Psoas muscle (tissue), 8 donors: ENCODE results near the gene IFITM2. TPM values are rescaled to one million over a fixed set of nuclear protein-coding genes. Genes with fewer than 3 reads are reported as not detected.

Experiments used
- ATAC-seq, 4 donors: fragments of 200-7000 bp; cut with Tn5 transposase; one replicate each; pipeline ENCODE4 v1.9.1; 2020; ENCODE audit warnings: moderate library complexity in 3 of 4, mild to moderate bottlenecking in 2 of 4
- DNase-seq, 2 donors: peaks; one replicate each; pipeline ENCODE4 v3.0.0-alpha.2; 2020
- H3K27ac ChIP-seq: fragments of 200-600 bp; one replicate; pipeline ENCODE4 v1.8.0; 2022
- H3K27me3 ChIP-seq, 3 donors: fragments of 200-600 bp in 1 of 3; one replicate each; pipeline versions ENCODE4 v1.6.1 to v1.8.0; 2013 to 2022; ENCODE audit warnings: low read length in 2 of 3, mild to moderate bottlenecking in 2 of 3, moderate library complexity in 1 of 3; ENCODE audit not compliant: insufficient read depth in 3 of 3
- H3K36me3 ChIP-seq, 2 donors: fragments of 200-600 bp in 1 of 2; one replicate each; pipeline versions ENCODE4 v1.6.1 to v1.8.0; 2013 to 2022; ENCODE audit warnings: low read depth in 1 of 2, mild to moderate bottlenecking in 1 of 2, moderate library complexity in 1 of 2; ENCODE audit not compliant: insufficient read depth in 1 of 2
- H3K4me1 ChIP-seq: fragments of 200-600 bp; one replicate; pipeline ENCODE4 v1.8.0; 2022
- H3K4me3 ChIP-seq: fragments of 200-600 bp; one replicate; pipeline ENCODE4 v1.8.0; 2022; ENCODE audit warnings: mild to moderate bottlenecking
- H3K9me3 ChIP-seq: fragments of 200-600 bp; one replicate; pipeline ENCODE4 v1.8.0; 2022
- WGBS, 3 donors: extraction: QIAGEN DNeasy Blood & Tissue Kit; methylation state at CpG; one replicate each; pipeline versions ENCODE4 v1.1.6 to v1.1.7; 2013; 5-methylcytosine and 5-hydroxymethylcytosine counted together
- intact Hi-C, 2 donors: fragments of 100-400 bp; cut with DNase I; formaldehyde crosslinking; loops; one replicate each; pipeline versions ENCODE4 v1.11.0 to v1.14.2; 2022
- polyA plus RNA-seq, 3 donors: library from polyadenylated mRNA; stranded (reverse); fragments of 200-250 nt; gene quantifications; one replicate each; pipeline ENCODE4 v1.2.3, GENCODE V29; 2013
- total RNA-seq, 4 donors: library from RNA; stranded (reverse); fragmentation: NEBNext Ultra II Directional in 2 of 4; extraction: Animal tissue kit (Norgen Biotek cat#: 25700) in 2 of 4; gene quantifications; one replicate each; pipeline versions ENCODE4 v1.2.1 to v1.2.4, GENCODE V29; 2021 to 2023
- TF ChIP-seq, protein P1 (sequence below): fragments of 200-600 bp; IDR thresholded peaks from one replicate; pipeline ENCODE4 v1.8.0; 2022; ENCODE audit warnings: antibody characterized with exemption
- donor health status: healthy with polysubstance abuse.
- donor health status: DM: no; HTN: no; CAD: no; lungs with moderate emphysema.
- donor health status: Bipolar disorder and iron deficiency.
- donor health status: healthy.
- donor health status: DM: yes; HTN: yes; CAD: no.
- donor health status: DM: no; HTN: no; CAD: no.
- donor health status: DM: no; HTN: no; CAD: no.
- donor health status: DM: yes; HTN: yes; CAD: no.

Gene IFITM2
- total and polyA plus RNA-seq, 7 donors, result 109 to 371 (median 138) TPM

DNA sequence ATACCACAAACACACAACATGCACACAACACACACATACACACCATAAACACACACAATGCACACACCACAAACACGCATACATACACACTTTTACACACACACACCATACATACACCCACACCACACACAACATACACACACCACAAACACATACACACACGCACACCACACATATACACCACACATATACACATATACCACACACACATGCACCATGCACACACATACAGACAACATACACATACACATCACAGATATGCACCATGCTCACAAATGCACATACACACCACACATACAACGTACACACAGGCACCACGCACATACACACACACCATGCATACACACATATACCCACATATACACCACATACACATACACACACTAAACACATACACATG lies 50.0 kb downstream of the IFITM2 start:
- H3K9me3 ChIP-seq, result no peaks in the 10 kb centered on the region
- H3K4me3 ChIP-seq, result no peak overlapping the region
- ATAC-seq (no peak), DNase-seq (no peak)
- peaks cover 0 to 18% (median 3%) of the 10 kb centered on the region in 3 donors for H3K27me3 ChIP-seq
- 91 to 95% (median 93%) methylated on average over 4 of the region's 4 CpGs for WGBS, 3 donors
- H3K36me3 ChIP-seq, result no peaks in the 10 kb centered on the region
- H3K4me1 ChIP-seq, result peaks cover 23% of the 10 kb centered on the region
- TF ChIP-seq, protein P1, sequence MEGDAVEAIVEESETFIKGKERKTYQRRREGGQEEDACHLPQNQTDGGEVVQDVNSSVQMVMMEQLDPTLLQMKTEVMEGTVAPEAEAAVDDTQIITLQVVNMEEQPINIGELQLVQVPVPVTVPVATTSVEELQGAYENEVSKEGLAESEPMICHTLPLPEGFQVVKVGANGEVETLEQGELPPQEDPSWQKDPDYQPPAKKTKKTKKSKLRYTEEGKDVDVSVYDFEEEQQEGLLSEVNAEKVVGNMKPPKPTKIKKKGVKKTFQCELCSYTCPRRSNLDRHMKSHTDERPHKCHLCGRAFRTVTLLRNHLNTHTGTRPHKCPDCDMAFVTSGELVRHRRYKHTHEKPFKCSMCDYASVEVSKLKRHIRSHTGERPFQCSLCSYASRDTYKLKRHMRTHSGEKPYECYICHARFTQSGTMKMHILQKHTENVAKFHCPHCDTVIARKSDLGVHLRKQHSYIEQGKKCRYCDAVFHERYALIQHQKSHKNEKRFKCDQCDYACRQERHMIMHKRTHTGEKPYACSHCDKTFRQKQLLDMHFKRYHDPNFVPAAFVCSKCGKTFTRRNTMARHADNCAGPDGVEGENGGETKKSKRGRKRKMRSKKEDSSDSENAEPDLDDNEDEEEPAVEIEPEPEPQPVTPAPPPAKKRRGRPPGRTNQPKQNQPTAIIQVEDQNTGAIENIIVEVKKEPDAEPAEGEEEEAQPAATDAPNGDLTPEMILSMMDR, result no peak
- intact Hi-C loops, result no loop called here
- no peak overlapping the region for H3K27ac ChIP-seq

DNA sequence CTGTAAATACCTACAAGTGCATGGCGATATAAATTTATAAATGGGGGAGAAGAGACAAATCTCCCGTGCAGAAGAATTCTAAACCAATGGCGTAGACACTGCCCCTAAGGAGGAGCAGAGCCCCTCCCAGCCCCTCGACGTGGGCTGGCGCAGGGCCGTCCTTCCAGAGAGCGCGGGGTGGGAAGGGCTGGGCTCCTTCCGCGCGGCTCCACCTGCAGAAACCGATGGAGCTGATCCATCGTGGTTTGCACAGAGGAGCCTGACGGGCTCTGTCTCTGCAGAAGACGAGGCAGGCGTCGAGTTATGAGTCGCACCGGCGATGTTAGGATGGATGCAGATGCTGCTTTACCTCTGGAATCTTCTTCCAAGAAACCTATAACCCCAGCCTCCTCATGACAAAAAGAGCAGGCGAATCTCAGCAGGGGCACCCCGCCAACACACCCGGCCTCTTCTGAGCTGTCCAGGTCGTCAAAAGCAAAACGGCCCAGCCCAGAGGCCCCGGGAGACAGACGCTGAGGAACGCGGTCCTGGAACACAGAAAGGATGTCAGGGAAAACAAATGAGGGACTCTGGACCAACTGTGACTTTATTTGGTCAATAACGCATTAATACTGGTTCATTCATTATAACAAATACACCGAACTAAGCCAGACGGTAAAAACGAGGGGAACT lies 50.6 kb downstream of the IFITM2 start:
- Histone ChIP-seq H3K4me3 (no peak overlapping the region), H3K36me3 (no peaks in the 10 kb centered on the region), H3K4me1 (peaks cover 16% of the 10 kb centered on the region), H3K27me3 (peaks cover 0 to 18% (median 3%) of the 10 kb centered on the region in 3 donors), H3K9me3 (no peaks in the 10 kb centered on the region), H3K27ac (no peak overlapping the region)
- 25 to 57% (median 48%) methylated on average over 34 of the region's 34 CpGs for WGBS, 3 donors
- intact Hi-C loops, result no loop called here
- ATAC-seq (no peak), DNase-seq (no peak)
- TF ChIP-seq, protein P1, result no peak

Other genes starting within 250 kb of the IFITM2 start
- gene SCGB1C1, start 114.7 kb upstream of the IFITM2 start, total RNA-seq, result not detected
- gene SCGB1C1, start 114.7 kb upstream of the IFITM2 start, polyA plus RNA-seq, result not detected
- gene BET1L, start 100.4 kb upstream of the IFITM2 start, total RNA-seq, result 10 to 100 TPM; 11.8 to 27.7 (median 20.2) TPM
- 10 to 100 TPM; 12.1 to 19.9 (median 18.0) TPM for gene BET1L, start 100.4 kb upstream of the IFITM2 start, polyA plus RNA-seq
- gene RIC8A, start 100.1 kb upstream of the IFITM2 start, total RNA-seq, result 10 to 100 TPM; 34.4 to 54.8 (median 37.9) TPM
- gene RIC8A, start 100.1 kb upstream of the IFITM2 start, polyA plus RNA-seq, result 10 to 100 TPM; 30.2 to 66.9 (median 57.8) TPM
- gene SIRT3, start 71.5 kb upstream of the IFITM2 start, total RNA-seq, result 10 to 100 TPM; 15.0 to 23.2 (median 16.7) TPM
- 10 to 100 TPM; 10.4 to 14.7 (median 12.3) TPM for gene SIRT3, start 71.5 kb upstream of the IFITM2 start, polyA plus RNA-seq
- 100 to 1,000 TPM; 108 to 190 (median 149) TPM for gene PSMD13, start 70.8 kb upstream of the IFITM2 start, total RNA-seq
- gene PSMD13, start 70.8 kb upstream of the IFITM2 start, polyA plus RNA-seq, result 100 to 1,000 TPM; 171 to 265 (median 258) TPM
- under 1 TPM in 2 of 4 donors, not detected in 2; 0.10 to 0.17 TPM for gene NLRP6, start 29.4 kb upstream of the IFITM2 start, total RNA-seq
- gene NLRP6, start 29.4 kb upstream of the IFITM2 start, polyA plus RNA-seq, result under 1 TPM in 2 of 3 donors, not detected in 1; 0.03 to 0.04 TPM
- gene PGGHG, start 18.7 kb upstream of the IFITM2 start, total RNA-seq, result 1 to 10 TPM; 2.9 to 5.1 (median 3.9) TPM
- gene PGGHG, start 18.7 kb upstream of the IFITM2 start, polyA plus RNA-seq, result 1 to 10 TPM; 2.7 to 8.6 (median 4.0) TPM
- gene IFITM5, start 8.3 kb upstream of the IFITM2 start, total RNA-seq, result not detected
- not detected for gene IFITM5, start 8.3 kb upstream of the IFITM2 start, polyA plus RNA-seq
- 100 to 1,000 TPM in 1 of 4 donors, 10 to 100 TPM in 3; 44.0 to 105 (median 71.3) TPM for gene IFITM1, start 6.2 kb downstream of the IFITM2 start, total RNA-seq
- gene IFITM1, start 6.2 kb downstream of the IFITM2 start, polyA plus RNA-seq, result 100 to 1,000 TPM in 1 of 3 donors, 10 to 100 TPM in 2; 39.7 to 107 (median 69.7) TPM
- 100 to 1,000 TPM; 136 to 234 (median 202) TPM for gene IFITM3, start 13.0 kb downstream of the IFITM2 start, total RNA-seq
- gene IFITM3, start 13.0 kb downstream of the IFITM2 start, polyA plus RNA-seq, result 100 to 1,000 TPM; 186 to 557 (median 260) TPM
- under 1 TPM in 3 of 4 donors, not detected in 1; 0.06 to 0.12 (median 0.06) TPM for gene B4GALNT4, start 61.7 kb downstream of the IFITM2 start, total RNA-seq
- gene B4GALNT4, start 61.7 kb downstream of the IFITM2 start, polyA plus RNA-seq, result under 1 TPM; 0.04 to 0.27 (median 0.05) TPM
- gene PKP3, start 86.4 kb downstream of the IFITM2 start, total RNA-seq, result under 1 TPM in 3 of 4 donors, not detected in 1; 0.15 to 0.75 (median 0.25) TPM
- gene PKP3, start 86.4 kb downstream of the IFITM2 start, polyA plus RNA-seq, result under 1 TPM in 2 of 3 donors, not detected in 1; 0.10 to 0.13 TPM
- gene SIGIRR, start 107.2 kb downstream of the IFITM2 start, total RNA-seq, result 10 to 100 TPM in 3 of 4 donors, 1 to 10 TPM in 1; 9.9 to 15.9 (median 10.8) TPM
- 10 to 100 TPM; 19.2 to 28.1 (median 20.3) TPM for gene SIGIRR, start 107.2 kb downstream of the IFITM2 start, polyA plus RNA-seq
- under 1 TPM in 3 of 4 donors, not detected in 1; 0.09 to 0.59 (median 0.46) TPM for gene ANO9, start 134.2 kb downstream of the IFITM2 start, total RNA-seq
- gene ANO9, start 134.2 kb downstream of the IFITM2 start, polyA plus RNA-seq, result under 1 TPM; 0.10 to 0.15 (median 0.10) TPM
- gene PTDSS2, start 142.5 kb downstream of the IFITM2 start, total RNA-seq, result 10 to 100 TPM; 15.8 to 21.1 (median 20.3) TPM
- 10 to 100 TPM; 11.8 to 26.0 (median 15.4) TPM for gene PTDSS2, start 142.5 kb downstream of the IFITM2 start, polyA plus RNA-seq
- gene RNH1, start 199.4 kb downstream of the IFITM2 start, total RNA-seq, result 100 to 1,000 TPM; 103 to 145 (median 113) TPM
- gene RNH1, start 199.4 kb downstream of the IFITM2 start, polyA plus RNA-seq, result 100 to 1,000 TPM; 105 to 181 (median 105) TPM
- 10 to 100 TPM; 43.6 to 74.7 (median 53.9) TPM for gene HRAS, start 227.8 kb downstream of the IFITM2 start, total RNA-seq
- gene HRAS, start 227.8 kb downstream of the IFITM2 start, polyA plus RNA-seq, result 10 to 100 TPM; 53.9 to 76.2 (median 66.3) TPM
- under 1 TPM; 0.30 to 0.84 (median 0.55) TPM for gene LRRC56, start 229.7 kb downstream of the IFITM2 start, total RNA-seq
- gene LRRC56, start 229.7 kb downstream of the IFITM2 start, polyA plus RNA-seq, result under 1 TPM in 2 of 3 donors, not detected in 1; 0.39 to 0.61 TPM